HG03354 (cell line): ENCODE data around the gene XRRA1.
"Not testable (repeated sequence)": the region's sequence is repeated elsewhere in the genome, so short reads cannot be mapped to it uniquely, and the experiment has no call there.

Source experiments
- ATAC-seq: cut with Tn5 transposase; IDR thresholded peaks from one replicate; pipeline ENCODE4 v1.9.1; 2021; ENCODE audit warnings: mild to moderate bottlenecking; ENCODE audit not compliant: unreplicated experiment, poor library complexity, severe bottlenecking

The XRRA1 gene

GRCh38 chr11:74905326-74905725 lies 43.6 kb downstream of the XRRA1 start:
- no peak for ATAC-seq

- ATAC-seq = no peak
Measured at GRCh38 chr11:74902342-74902741, 46.5 kb downstream of the XRRA1 start.

- ATAC-seq = no peak
Measured at GRCh38 chr11:74896311-74896710, 52.6 kb downstream of the XRRA1 start.

GRCh38 chr11:74895340-74896116 lies 53.4 kb downstream of the XRRA1 start:
- no peak for ATAC-seq

GRCh38 chr11:74893015-74893414 lies 55.9 kb downstream of the XRRA1 start:
- not testable (repeated sequence) for ATAC-seq

- ATAC-seq = no peak
Measured at GRCh38 chr11:74877132-74877531, 71.8 kb downstream of the XRRA1 start.

GRCh38 chr11:74871037-74871436 lies 77.9 kb downstream of the XRRA1 start:
- ATAC-seq = no peak

GRCh38 chr11:74870485-74870884 lies 78.4 kb downstream of the XRRA1 start:
- ATAC-seq = no peak

GRCh38 chr11:74866557-74866956 lies 82.3 kb downstream of the XRRA1 start:
- no peak for ATAC-seq

- no peak for ATAC-seq
Measured at GRCh38 chr11:74863410-74863809, 85.5 kb downstream of the XRRA1 start.

GRCh38 chr11:74860743-74861142 lies 88.1 kb downstream of the XRRA1 start:
- no peak for ATAC-seq

- no peak for ATAC-seq
Measured at GRCh38 chr11:74853223-74853622, 95.7 kb downstream of the XRRA1 start.

GRCh38 chr11:74849525-74850391 lies 99.1 kb downstream of the XRRA1 start:
- ATAC-seq = no peak

GRCh38 chr11:74847895-74848294 lies 101.0 kb downstream of the XRRA1 start:
- no peak for ATAC-seq

GRCh38 chr11:74847395-74847794 lies 101.5 kb downstream of the XRRA1 start:
- ATAC-seq = no peak

- no peak for ATAC-seq
Measured at GRCh38 chr11:74846770-74847169, 102.1 kb downstream of the XRRA1 start.

GRCh38 chr11:74845978-74846517 lies 102.8 kb downstream of the XRRA1 start:
- no peak for ATAC-seq

GRCh38 chr11:74844865-74845264 lies 104.0 kb downstream of the XRRA1 start:
- ATAC-seq = no peak

- no peak for ATAC-seq
Measured at GRCh38 chr11:74844072-74844471, 104.8 kb downstream of the XRRA1 start.

- no peak for ATAC-seq
Measured at GRCh38 chr11:74842967-74843366, 105.9 kb downstream of the XRRA1 start.

- ATAC-seq = no peak
Measured at GRCh38 chr11:74840486-74840885, 108.4 kb downstream of the XRRA1 start.
